HepG2 (cell line): ENCODE results near the gene CDH23. TPM values are rescaled to one million over a fixed set of nuclear protein-coding genes. Genes with fewer than 3 reads are reported as not detected.

Source experiments
- KAT8 ChIP-seq: IDR thresholded peaks from 2 replicates; pipeline ENCODE4 v1.6.1; 2016; ENCODE audit warnings: missing genetic modification reagents, missing compliant biosample characterization
- MEIS2 ChIP-seq: sonication (generic); formaldehyde crosslinking; IDR thresholded peaks from 2 replicates; pipeline ENCODE4 v1.9.0; 2021; ENCODE audit warnings: mild to moderate bottlenecking, missing genetic modification reagents
- MYNN ChIP-seq: sonication (generic); formaldehyde crosslinking; IDR thresholded peaks from 2 replicates; pipeline ENCODE4 v1.4.0; 2020; ENCODE audit warnings: mild to moderate bottlenecking, low read depth, missing genetic modification reagents
- ZFP36L2 ChIP-seq: sonication (generic); formaldehyde crosslinking; IDR thresholded peaks from 2 replicates; pipeline ENCODE4 v1.4.0; 2020; ENCODE audit warnings: missing genetic modification reagents
- ZNF333 ChIP-seq: sonication (generic); formaldehyde crosslinking; IDR thresholded peaks from 2 replicates; pipeline ENCODE4 v1.4.0; 2020; ENCODE audit warnings: mild to moderate bottlenecking, missing genetic modification reagents, borderline replicate concordance
- ZNF431 ChIP-seq: sonication (generic); formaldehyde crosslinking; IDR thresholded peaks from 2 replicates; pipeline ENCODE4 v1.9.0; 2022; ENCODE audit warnings: missing genetic modification reagents, low read depth, mild to moderate bottlenecking, borderline replicate concordance
- ZNF790 ChIP-seq: sonication (generic); formaldehyde crosslinking; IDR thresholded peaks from 2 replicates; pipeline ENCODE4 v1.8.0; 2022; ENCODE audit warnings: missing genetic modification reagents, mild to moderate bottlenecking, borderline replicate concordance
- polyA plus RNA-seq, 8 experiments: library from polyadenylated mRNA; depleted of rRNA in 3 of 8; stranded (reverse) in 7 of 8; unstranded in 1 of 8; fragments of >200 nt; fragmentation: Illumina TruSeq in 4 of 8; extraction: Trizol in 4 of 8; gene quantifications; 2 replicates each; pipeline versions ENCODE4 v1.2.1 to v1.2.3, GENCODE V29; 2011 to 2016; ENCODE audit warnings: low read depth in 4 of 8, missing spikeins in 1 of 8, mixed read lengths in 1 of 8; ENCODE audit not compliant: insufficient read depth in 1 of 8
- total RNA-seq, 5 experiments: library from RNA; depleted of rRNA; stranded (reverse); fragments of >200 nt; fragmentation: Illumina TruSeq; extraction: Trizol; gene quantifications; 2 replicates each; pipeline ENCODE4 v1.2.3, GENCODE V29; 2016; ENCODE audit warnings: low read depth in 1 of 5
- TF ChIP-seq, protein P1 (sequence below): sonication (generic); formaldehyde crosslinking; conservative IDR thresholded peaks from 2 replicates; pipeline ENCODE4 v1.8.0; 2022; ENCODE audit warnings: low read depth, missing genetic modification reagents
- TF ChIP-seq, protein P2 (sequence below): sonication (generic); formaldehyde crosslinking; IDR thresholded peaks from 2 replicates; pipeline ENCODE4 v1.8.1; 2022; ENCODE audit warnings: mild to moderate bottlenecking, missing genetic modification reagents
- TF ChIP-seq, protein P3 (sequence below): sonication (generic); formaldehyde crosslinking; conservative IDR thresholded peaks from 2 replicates; pipeline ENCODE4 v1.8.1; 2023; ENCODE audit warnings: missing genetic modification reagents
- TF ChIP-seq, protein P4 (sequence below): sonication (generic); formaldehyde crosslinking; IDR thresholded peaks from 2 replicates; pipeline ENCODE4 v1.4.0; 2020; ENCODE audit warnings: low read depth, mild to moderate bottlenecking, missing genetic modification reagents
- TF ChIP-seq, protein P5 (sequence below): sonication (generic); formaldehyde crosslinking; IDR thresholded peaks from 2 replicates; pipeline ENCODE4 v1.4.0; 2020; ENCODE audit warnings: missing genetic modification reagents, mild to moderate bottlenecking, borderline replicate concordance
- TF ChIP-seq, protein P6 (sequence below), 2 experiments: IDR thresholded peaks; 2 replicates each; pipeline ENCODE4 v1.6.1; 2011 to 2012; ENCODE audit warnings: low read length in 2 of 2, borderline replicate concordance in 1 of 2, low read depth in 1 of 2, mild to moderate bottlenecking in 1 of 2, moderate library complexity in 1 of 2

CDH23 gene
- total and polyA plus RNA-seq, 2 of the 13 experiments (the other 11 are each of a cell fraction or from before 2014, with no cell fraction given): 0.13 TPM; not detected in 1

DNA sequence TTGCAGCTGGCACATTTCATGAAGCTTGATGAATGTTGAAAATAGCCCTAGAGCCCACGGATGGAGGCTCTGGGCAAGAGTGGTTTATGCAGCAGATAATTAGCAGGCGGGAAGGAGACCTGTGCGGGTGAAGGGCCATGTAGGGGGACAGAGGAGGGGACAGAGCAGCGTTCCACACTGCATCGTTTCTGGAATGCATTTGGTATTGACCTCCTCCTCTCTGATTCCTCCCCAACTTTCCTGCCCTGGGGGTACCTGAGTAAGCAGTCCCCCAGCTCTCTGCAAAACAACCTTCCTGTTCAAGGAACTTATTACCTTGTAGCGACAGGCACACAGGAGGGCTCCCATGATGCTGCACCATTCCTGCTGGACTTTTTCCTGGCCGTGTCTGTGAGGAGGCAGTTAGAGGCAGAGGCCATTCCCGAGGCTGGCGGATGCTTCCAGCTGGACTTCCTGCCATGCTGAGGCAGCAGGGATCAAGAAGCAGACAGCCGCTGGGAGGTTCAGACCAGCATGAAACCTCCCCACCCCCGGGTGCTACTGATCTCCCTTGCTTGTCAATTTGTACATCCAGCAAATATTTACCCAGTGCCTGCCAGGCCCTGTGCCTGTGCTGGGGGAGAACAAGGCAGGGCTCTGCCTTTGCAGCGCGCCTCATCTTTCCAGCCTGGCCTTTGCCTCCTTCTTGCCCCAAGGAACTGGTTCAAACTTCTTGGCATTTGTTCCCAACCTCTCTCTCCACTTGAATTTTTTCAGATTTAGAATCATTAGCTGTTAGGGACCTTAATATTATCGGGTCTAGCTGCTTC lies 48.9 kb upstream of the CDH23 start (continued):
- TF ChIP-seq, protein P1, sequence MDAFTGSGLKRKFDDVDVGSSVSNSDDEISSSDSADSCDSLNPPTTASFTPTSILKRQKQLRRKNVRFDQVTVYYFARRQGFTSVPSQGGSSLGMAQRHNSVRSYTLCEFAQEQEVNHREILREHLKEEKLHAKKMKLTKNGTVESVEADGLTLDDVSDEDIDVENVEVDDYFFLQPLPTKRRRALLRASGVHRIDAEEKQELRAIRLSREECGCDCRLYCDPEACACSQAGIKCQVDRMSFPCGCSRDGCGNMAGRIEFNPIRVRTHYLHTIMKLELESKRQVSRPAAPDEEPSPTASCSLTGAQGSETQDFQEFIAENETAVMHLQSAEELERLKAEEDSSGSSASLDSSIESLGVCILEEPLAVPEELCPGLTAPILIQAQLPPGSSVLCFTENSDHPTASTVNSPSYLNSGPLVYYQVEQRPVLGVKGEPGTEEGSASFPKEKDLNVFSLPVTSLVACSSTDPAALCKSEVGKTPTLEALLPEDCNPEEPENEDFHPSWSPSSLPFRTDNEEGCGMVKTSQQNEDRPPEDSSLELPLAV (CRISPR knock-in tag): no peak
- TF ChIP-seq, protein P2, sequence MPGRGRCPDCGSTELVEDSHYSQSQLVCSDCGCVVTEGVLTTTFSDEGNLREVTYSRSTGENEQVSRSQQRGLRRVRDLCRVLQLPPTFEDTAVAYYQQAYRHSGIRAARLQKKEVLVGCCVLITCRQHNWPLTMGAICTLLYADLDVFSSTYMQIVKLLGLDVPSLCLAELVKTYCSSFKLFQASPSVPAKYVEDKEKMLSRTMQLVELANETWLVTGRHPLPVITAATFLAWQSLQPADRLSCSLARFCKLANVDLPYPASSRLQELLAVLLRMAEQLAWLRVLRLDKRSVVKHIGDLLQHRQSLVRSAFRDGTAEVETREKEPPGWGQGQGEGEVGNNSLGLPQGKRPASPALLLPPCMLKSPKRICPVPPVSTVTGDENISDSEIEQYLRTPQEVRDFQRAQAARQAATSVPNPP (CRISPR knock-in tag): no peak
- TF ChIP-seq MYNN (CRISPR knock-in tag) (no peak), ZNF431 (CRISPR knock-in tag) (0 out of 2 replicates have a peak, but pooled peaks have one; percentile 21), MEIS2 (CRISPR knock-in tag) (peak; percentile 88), ZFP36L2 (CRISPR knock-in tag) (no peak), ZNF790 (CRISPR knock-in tag) (no peak), KAT8 (CRISPR knock-in tag) (peak; percentile 80), ZNF333 (CRISPR knock-in tag) (no peak)
- TF ChIP-seq, protein P3, sequence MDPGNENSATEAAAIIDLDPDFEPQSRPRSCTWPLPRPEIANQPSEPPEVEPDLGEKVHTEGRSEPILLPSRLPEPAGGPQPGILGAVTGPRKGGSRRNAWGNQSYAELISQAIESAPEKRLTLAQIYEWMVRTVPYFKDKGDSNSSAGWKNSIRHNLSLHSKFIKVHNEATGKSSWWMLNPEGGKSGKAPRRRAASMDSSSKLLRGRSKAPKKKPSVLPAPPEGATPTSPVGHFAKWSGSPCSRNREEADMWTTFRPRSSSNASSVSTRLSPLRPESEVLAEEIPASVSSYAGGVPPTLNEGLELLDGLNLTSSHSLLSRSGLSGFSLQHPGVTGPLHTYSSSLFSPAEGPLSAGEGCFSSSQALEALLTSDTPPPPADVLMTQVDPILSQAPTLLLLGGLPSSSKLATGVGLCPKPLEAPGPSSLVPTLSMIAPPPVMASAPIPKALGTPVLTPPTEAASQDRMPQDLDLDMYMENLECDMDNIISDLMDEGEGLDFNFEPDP (CRISPR knock-in tag): no peak
- TF ChIP-seq, protein P4, sequence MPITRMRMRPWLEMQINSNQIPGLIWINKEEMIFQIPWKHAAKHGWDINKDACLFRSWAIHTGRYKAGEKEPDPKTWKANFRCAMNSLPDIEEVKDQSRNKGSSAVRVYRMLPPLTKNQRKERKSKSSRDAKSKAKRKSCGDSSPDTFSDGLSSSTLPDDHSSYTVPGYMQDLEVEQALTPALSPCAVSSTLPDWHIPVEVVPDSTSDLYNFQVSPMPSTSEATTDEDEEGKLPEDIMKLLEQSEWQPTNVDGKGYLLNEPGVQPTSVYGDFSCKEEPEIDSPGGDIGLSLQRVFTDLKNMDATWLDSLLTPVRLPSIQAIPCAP (CRISPR knock-in tag): no peak
- TF ChIP-seq, protein P5, sequence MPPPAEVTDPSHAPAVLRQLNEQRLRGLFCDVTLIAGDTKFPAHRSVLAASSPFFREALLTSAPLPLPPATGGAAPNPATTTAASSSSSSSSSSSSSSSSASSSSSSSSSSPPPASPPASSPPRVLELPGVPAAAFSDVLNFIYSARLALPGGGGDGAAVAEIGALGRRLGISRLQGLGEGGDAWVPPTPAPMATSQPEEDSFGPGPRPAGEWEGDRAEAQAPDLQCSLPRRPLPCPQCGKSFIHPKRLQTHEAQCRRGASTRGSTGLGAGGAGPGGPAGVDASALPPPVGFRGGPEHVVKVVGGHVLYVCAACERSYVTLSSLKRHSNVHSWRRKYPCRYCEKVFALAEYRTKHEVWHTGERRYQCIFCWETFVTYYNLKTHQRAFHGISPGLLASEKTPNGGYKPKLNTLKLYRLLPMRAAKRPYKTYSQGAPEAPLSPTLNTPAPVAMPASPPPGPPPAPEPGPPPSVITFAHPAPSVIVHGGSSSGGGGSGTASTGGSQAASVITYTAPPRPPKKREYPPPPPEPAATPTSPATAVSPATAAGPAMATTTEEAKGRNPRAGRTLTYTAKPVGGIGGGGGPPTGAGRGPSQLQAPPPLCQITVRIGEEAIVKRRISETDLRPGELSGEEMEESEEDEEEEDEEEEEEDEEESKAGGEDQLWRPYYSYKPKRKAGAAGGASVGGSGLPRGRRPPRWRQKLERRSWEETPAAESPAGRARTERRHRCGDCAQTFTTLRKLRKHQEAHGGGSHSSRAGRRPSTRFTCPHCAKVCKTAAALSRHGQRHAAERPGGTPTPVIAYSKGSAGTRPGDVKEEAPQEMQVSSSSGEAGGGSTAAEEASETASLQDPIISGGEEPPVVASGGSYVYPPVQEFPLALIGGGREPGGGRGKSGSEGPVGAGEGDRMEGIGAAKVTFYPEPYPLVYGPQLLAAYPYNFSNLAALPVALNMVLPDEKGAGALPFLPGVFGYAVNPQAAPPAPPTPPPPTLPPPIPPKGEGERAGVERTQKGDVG (CRISPR knock-in tag): no peak
- TF ChIP-seq, protein P6, sequence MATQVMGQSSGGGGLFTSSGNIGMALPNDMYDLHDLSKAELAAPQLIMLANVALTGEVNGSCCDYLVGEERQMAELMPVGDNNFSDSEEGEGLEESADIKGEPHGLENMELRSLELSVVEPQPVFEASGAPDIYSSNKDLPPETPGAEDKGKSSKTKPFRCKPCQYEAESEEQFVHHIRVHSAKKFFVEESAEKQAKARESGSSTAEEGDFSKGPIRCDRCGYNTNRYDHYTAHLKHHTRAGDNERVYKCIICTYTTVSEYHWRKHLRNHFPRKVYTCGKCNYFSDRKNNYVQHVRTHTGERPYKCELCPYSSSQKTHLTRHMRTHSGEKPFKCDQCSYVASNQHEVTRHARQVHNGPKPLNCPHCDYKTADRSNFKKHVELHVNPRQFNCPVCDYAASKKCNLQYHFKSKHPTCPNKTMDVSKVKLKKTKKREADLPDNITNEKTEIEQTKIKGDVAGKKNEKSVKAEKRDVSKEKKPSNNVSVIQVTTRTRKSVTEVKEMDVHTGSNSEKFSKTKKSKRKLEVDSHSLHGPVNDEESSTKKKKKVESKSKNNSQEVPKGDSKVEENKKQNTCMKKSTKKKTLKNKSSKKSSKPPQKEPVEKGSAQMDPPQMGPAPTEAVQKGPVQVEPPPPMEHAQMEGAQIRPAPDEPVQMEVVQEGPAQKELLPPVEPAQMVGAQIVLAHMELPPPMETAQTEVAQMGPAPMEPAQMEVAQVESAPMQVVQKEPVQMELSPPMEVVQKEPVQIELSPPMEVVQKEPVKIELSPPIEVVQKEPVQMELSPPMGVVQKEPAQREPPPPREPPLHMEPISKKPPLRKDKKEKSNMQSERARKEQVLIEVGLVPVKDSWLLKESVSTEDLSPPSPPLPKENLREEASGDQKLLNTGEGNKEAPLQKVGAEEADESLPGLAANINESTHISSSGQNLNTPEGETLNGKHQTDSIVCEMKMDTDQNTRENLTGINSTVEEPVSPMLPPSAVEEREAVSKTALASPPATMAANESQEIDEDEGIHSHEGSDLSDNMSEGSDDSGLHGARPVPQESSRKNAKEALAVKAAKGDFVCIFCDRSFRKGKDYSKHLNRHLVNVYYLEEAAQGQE (IDR thresholded peaks at IDR 0.05; ENCODE audit: borderline replicate concordance in 1 of 2, low read depth in 1 of 2, low read length in 2 of 2): no peak
